Activated CD4-positive, alpha-beta T cell treated with anti-CD3 and anti-CD28 coated beads, Interleukin-2, Interleukin-6, amounts not matched to agents 100 ng/mL and 50 ng/mL, durations not matched to agents 16 hours and 8 hours (primary cell): ENCODE data around the gene PAFAH2.

Source experiments
- DNase-seq: peaks from one replicate; pipeline ENCODE4 v3.0.0-alpha.2; 2020

Gene PAFAH2

GRCh38 chr1:26031196-26031595, 33.3 kb upstream of the PAFAH2 start:
- DNase-seq = no peak

- no peak for DNase-seq
These were observed 32.1 kb upstream of the PAFAH2 start for GRCh38 chr1:26029864-26030481.

- no peak for DNase-seq
These were observed 31.4 kb upstream of the PAFAH2 start for GRCh38 chr1:26029054-26029863.

GRCh38 chr1:26028490-26028980, 30.7 kb upstream of the PAFAH2 start:
- no peak for DNase-seq

GRCh38 chr1:26027716-26028489, 30.0 kb upstream of the PAFAH2 start:
- no peak for DNase-seq

- no peak for DNase-seq
These were observed 27.7 kb upstream of the PAFAH2 start for GRCh38 chr1:26025517-26025916.

GRCh38 chr1:26025060-26025459, 27.2 kb upstream of the PAFAH2 start:
- DNase-seq = no peak

GRCh38 chr1:26023826-26024225, 26.0 kb upstream of the PAFAH2 start:
- no peak for DNase-seq

GRCh38 chr1:26023009-26023408, 25.1 kb upstream of the PAFAH2 start:
- no peak for DNase-seq

GRCh38 chr1:26022404-26022779, 24.5 kb upstream of the PAFAH2 start:
- DNase-seq = no peak

GRCh38 chr1:26021647-26022403, 24.0 kb upstream of the PAFAH2 start, which contains the start of gene EXTL1:
Gene EXTL1, plus strand, starts transcription at chr1:26021775. Its CDS starts 872 bp downstream, at chr1:26022647.
- no peak for DNase-seq

GRCh38 chr1:26020941-26021646, 23.2 kb upstream of the PAFAH2 start:
- DNase-seq = no peak

GRCh38 chr1:26020330-26020768, 22.5 kb upstream of the PAFAH2 start:
- no peak for DNase-seq

- no peak for DNase-seq
These were observed 21.9 kb upstream of the PAFAH2 start for GRCh38 chr1:26019641-26020315.

GRCh38 chr1:26017606-26018005, 19.7 kb upstream of the PAFAH2 start:
- no peak for DNase-seq

GRCh38 chr1:26016953-26017545, 19.2 kb upstream of the PAFAH2 start:
- DNase-seq = no peak

- DNase-seq = no peak
These were observed 18.5 kb upstream of the PAFAH2 start for GRCh38 chr1:26016258-26016952.

- DNase-seq = no peak
These were observed 17.5 kb upstream of the PAFAH2 start for GRCh38 chr1:26015358-26015757.

- DNase-seq = no peak
These were observed 16.3 kb upstream of the PAFAH2 start for GRCh38 chr1:26014179-26014578.

- DNase-seq = no peak
These were observed 15.0 kb upstream of the PAFAH2 start for GRCh38 chr1:26012864-26013263.
